A673 (cell line): ENCODE measurements around the gene PDE5A.

Experiments used
- CTCF ChIP-seq: fragments of 300-800, 200-600 bp; sonication (generic); conservative IDR thresholded peaks from 2 replicates; pipeline ENCODE4 v1.5.1; 2017; ENCODE audit warnings: low read depth, mild to moderate bottlenecking, antibody characterized with exemption, low read length, moderate library complexity, mixed read lengths
- EZH2 ChIP-seq: fragments of 200-600 bp; sonication (generic); IDR thresholded peaks from 2 replicates; pipeline ENCODE4 v1.6.1; 2017; ENCODE audit warnings: borderline replicate concordance, low read depth, mild to moderate bottlenecking, mixed read lengths, antibody characterized with exemption, low read length; ENCODE audit not compliant: poor library complexity, severe bottlenecking

- TF ChIP-seq CTCF (no peak), EZH2 (no peak)
Measured at GRCh38 chr4:119585771-119586170, 42.8 kb downstream of the PDE5A start.
